ENCODE measurements around the gene ANKRD11.
"Not testable (repeated sequence)": the region's sequence is repeated elsewhere in the genome, so short reads cannot be mapped to it uniquely, and the experiment has no call there.

Gene ANKRD11

DNA sequence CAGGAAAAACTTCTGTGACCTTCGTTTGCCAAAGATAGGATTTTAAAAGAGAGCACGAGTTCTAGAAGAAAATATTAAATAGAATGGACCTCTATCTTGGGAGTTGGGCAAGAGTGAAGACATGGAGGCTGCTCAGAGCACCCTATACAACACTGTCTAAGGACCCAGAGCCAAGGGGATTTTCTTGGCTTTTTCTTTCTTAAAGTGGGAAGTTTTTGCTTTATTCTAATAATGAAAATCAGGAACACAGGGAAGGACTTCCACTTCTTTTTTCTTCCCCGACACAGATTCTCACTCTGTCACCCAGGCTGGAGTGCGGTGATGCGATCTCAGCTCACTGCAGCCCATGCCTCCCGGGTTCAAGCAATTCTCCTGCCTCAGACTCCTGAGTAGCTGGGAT is 178.7 kb downstream of the ANKRD11 start:
- FAIRE-seq: no peak

DNA sequence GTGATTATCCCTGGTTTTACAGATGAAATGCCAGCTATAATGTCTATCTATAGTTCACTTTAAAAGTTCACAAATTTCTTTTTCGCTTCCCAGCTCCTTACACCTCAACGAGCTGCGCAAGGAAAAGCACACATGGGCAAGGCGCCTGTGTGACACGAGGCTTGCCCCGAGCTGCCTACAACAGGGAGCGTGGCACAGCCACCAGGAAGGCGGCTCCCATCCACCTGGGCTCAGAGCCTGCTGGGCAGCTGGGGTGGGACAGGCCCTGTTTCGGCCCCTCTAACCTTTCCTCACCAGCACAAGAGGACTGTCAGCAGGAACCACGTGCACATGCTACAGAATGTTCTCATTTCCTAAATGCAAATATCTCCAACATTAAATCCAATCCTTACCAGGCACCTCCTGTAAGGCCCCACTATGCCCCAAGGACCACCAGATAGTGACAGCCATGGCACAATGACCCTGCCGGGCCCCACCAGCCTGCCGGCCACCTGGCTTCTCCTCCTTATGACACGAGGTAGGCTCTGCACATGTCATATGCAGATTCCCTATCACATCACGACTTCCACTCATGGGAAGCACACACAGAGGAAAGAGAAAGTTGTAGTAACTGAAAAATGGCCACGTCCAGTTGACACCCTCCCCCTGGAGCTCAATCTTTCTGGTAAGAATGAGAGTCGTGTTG is 180.8 kb downstream of the ANKRD11 start:
- FAIRE-seq: no peak

DNA sequence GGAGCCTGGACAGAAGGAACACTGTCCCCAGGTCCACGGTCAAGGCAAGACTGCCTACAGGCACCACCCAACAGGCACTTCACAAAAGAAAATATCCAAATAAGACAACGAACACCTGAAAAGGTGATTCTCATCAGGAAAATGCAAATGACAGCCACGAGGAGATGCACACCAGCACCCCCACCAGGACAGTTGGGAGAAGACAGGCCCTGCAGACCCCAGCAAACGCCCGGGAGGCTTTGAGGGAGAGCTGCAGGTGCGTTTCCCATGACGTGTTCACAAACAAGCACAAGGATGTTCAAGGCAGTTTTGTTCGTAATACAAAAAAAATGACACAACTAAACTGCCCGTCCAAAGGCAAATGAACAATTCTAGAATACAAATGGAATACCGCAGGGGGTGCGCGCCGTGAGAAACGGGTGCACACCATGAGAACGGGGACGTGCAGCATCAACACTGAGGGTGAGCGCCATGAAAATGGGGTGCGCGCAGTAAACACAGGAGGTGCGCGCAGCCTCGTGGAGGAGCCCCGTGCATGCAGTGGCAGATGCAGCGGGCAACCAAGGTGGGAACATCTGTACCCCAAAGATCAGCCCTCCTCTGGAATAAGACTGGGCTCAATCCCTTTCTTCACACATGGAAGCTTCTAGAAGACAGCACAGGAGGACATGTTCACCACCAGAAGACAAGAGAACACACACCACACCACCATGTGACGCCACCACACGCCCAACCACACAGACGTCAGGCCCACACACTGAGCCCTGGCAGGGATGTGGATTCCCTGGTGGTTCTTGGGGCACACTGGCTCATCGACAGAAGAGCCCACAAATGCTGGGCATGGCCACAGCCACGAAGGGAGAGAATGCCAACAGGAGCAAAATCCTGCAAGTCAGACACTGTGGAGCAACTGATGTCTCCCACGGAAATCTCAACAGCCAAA is 181.7 kb downstream of the ANKRD11 start:
- no peak for FAIRE-seq

DNA sequence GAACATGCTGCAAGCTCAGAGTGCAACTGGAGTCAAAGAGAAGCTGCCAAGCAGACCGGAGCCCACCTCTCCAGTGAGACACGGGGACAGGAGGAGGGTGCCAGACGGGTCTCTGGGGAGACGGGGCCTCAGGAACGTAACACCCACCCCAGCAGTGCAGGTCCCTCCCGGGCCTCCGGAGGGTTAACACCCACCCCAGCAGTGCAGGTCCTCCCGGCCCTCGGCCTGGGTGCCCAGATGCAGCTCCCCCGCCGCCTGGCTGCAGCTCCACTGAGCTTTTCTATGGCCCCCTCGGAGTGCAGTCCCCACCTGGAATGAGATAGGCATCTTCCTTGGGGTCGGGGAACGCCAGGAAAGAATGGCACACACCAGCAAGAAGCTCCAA is 182.9 kb downstream of the ANKRD11 start:
- FAIRE-seq: no peak

DNA sequence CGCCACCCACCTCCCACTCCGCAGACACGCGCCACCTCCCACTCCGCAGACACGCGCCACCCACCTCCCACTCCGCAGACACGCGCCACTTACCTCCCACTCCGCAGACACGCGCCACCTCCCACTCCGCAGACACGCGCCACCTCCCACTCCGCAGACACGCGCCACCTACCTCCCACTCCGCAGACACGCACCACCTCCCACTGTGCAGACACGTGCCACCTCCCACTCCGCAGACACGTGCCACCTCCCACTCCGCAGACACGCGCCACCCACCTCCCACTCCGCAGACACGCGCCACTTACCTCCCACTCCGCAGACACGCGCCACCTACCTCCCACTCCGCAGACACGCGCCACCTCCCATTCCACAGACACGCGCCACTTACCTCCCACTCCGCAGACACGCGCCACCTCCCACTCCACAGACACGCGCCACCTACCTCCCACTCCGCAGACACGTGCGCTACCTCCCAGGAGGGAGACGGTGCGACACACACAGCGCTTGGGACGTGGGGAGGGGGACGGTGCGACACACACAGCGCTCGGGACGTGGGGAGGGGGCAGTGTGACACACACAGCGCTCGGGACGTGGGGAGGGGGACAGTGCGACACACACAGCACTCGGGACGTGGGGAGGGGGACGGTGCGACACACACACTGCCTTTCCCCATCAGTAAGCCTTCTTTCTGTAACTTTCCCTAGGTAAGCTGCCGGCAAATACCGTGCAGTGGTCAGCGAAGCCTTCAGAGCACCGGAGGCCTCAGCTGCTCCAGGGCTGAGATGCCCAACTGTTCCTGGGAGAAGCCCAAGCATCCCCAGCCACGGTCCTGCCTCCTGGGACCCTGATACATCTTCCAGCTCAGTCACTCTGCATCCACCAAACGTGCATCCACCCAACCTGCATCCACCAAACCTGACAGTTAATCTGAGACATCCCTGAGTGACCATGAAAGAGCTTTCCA is 183.6 kb downstream of the ANKRD11 start:
- FAIRE-seq: not testable (repeated sequence)

DNA sequence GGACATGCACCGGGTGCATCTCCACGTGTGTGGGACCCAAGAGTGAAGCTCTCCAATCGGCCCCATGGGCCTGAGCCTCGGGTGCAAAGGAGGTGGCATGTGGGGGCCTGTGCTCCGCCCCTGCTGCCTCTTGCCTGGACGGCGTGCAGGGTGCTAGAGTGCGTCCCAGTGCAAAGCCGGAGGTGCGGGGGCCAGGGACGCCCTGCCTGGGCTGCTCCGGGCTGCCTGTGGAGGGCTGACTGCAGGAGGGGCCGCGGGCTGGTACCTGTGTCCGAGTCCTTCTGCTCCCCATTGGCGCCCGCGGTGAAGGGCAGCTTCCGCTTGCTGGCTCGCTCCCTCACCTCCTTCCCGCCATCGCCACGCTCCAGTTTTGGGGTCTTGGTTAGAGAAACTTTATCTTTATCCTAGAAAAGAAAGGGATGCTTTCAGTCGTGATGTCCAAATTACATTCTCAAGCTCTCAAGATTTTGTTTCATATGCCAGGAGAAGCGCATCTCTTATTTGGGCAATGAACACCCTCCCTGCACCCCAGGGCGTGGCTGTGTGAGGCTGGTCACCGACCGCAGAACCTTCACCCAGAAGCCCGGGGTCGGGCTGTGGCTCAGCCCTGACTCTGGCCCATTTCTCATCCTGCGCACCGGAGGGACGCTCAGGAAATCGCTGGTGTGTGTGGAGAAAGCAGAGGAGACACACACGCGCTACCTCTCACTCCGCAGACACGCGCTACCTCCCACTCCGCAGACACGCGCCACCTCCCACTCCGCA is 185.2 kb downstream of the ANKRD11 start:
- no peak for FAIRE-seq

DNA sequence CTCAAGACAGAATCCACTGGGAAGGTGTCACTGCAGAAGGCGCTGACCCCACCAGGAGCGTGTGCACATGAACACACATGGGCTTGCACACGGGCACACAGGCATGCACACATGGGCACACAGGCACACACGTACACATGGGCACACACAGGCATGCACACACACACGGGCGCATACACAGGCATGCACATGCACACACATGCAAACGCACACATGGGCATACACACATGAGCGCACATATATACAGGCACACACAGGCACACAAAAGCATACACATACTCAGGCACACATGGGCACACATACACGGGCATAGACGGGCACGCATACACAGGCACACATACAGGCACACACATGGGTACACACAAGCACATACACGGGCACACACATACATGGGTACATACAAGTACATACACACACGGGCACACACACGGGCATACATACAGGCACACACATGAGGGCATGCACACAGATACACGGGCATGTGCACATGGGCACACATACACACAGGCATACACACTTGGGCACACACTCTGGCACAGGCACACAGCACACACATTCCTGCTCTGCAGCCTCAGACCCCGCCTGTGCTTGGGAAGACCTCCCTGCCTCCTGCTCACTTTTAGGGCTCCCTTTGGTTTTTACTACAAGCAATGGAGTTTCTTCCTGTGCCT is 186.0 kb downstream of the ANKRD11 start:
- no peak for FAIRE-seq

DNA sequence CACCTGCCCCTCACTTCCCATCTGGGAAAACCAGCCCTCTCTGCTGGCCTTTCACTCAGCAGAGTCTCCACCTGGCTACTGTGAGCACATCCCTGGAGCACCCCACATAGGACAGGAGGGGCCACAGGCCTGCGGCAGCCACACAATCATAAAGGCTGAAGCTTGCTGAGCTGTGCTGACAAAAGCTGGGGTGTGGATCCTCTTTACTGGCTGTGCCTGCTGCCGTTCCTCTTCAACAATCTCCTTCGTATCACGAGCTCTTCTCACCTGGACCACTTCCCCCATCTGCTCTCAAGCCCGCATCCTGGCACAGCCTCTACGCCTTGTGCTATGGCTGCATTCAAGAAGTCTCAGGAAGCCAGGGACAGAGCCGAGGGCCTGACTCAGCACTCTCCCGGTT is 186.7 kb downstream of the ANKRD11 start:
- FAIRE-seq: no peak

DNA sequence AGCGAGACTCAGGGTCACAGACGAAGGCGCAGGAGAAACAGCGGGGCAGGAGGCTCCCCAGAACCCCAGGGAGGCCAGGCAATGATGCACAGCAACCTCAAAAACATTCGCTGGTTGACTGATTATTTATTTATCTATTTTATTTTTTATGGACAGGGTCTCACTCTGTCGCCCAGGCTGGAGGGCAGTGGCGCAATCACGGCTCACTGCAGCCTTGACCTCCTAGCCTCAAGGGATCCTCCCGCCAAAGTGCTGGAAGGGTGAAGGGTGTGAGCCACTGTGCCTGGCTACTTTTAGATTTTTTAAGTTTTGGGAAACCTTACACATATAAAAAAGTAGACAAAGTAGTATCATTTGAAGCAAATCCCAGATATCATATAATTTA is 189.4 kb downstream of the ANKRD11 start:
- no peak for FAIRE-seq

DNA sequence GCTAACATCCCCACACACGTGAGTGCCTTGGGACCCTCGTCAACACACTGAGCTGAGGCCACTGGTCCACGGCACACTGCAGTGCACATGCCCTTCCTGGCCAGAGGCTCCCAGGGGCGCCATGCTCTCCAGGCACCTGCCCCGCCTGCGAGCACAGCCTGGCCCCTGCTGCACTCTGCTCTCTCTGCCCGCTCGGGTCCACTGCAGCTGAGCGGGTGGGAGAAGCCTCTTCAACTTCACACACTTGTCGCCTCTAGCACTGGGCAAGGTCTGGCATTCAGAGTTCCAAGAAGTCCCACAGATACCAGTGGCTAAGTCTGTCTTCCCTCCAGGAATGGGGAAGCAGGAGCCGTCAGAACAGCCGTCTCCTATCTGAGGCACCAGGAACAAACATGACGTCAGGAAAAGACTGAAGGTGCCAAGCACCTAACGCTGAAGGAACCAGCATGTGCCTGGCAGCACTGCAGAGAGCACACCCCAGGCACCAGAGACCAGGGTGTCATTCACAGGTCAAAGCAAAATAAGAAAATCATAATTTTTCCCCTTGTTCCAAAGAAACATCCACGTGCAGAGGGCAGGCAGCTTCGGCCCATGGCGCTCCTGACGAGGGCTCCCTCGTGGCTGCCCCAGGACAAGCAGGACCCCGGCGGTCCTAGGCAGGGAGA is 189.9 kb downstream of the ANKRD11 start:
- no peak for FAIRE-seq

DNA sequence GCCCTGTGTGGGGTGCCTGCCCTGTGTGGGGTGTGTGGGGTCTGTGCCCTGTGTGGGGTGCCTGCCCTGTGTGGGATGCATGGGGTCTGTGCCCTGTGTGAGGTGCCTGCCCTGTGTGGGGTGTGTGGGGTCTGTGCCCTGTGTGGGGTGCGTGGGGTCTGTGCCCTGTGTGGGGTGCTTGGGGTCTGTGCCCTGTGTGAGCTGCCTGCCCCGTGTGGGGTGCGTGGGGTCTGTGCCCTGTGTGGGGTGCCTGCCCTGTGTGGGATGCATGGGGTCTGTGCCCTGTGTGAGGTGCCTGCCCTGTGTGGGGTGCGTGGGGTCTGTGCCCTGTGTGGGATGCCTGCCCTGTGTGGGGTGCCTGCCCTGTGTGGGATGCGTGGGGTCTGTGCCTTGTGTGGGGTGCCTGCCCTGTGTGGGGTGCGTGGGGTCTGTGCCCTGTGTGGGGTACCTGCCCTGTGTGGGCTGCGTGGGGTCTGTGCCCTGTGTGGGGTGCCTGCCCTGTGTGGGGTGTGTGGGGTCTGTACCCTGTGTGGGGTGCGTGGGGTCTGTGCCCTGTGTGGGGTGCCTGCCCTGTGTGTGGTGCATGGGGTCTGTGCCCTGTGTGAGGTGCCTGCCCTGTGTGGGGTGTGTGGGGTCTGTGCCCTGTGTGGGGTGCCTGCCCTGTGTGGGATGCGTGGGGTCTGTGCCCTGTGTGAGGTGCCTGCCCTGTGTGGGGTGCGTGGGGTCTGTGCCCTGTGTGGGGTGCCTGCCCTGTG is 190.8 kb downstream of the ANKRD11 start:
- not testable (repeated sequence) for FAIRE-seq

DNA sequence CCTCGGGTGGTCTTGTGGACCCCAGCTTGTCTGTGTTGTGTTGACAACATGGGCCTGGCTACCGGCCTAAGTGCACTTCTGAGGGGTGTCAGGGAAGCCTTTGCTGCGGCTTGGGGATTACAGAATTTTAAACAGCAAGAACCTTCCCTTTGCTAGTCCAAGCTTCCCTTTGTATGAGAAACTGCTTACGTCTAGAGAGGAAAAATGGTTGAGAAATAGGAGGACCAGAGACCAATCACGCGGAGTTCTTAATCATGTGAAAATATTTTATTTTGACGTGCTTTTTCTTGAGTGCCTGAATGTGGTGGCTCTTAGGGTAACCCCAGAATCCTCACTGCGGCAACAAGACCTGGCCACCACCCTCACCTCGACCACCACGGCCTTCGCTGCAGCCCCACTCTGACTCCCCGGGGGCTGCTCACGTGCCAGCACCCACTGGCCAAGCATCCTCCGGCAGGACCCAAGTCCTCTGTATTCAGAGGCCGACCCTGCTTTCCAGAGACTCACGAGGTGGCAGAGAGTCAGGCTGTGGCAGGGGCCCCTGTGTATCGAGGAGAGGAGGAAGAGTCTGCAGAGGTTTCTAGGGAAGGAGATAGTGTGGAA is 191.6 kb downstream of the ANKRD11 start:
- no peak for FAIRE-seq

DNA sequence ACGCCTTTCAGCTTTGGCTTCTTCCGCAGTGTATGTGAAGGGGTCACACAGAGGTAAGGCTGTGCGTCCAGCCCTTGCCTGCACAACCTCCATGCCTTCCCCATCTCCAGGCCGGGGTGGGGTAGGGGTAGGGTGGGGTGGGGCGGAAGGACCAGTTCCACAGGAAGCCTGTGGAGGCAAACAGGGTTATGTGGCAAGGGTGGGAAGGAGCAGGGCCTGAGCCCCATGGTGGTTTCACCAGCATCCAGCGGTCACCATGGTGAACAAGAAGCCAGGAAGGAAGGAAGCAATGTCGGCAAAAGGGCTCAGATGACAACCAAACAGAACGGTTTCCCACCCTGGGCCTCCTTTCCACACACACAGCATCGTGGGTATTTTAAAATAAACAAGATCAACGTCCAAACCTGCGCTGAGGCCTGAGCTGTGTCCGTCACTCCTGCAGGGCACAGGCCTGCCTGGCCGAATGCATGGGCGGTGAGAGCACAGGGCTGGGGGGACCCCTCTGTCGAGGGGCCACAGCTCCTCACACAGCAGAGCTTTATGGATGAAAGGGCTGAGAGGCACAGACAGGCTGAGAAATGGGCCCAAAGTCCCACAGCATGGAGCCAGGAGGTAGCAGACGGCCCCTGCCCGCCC is 192.3 kb downstream of the ANKRD11 start:
- FAIRE-seq: no peak

DNA sequence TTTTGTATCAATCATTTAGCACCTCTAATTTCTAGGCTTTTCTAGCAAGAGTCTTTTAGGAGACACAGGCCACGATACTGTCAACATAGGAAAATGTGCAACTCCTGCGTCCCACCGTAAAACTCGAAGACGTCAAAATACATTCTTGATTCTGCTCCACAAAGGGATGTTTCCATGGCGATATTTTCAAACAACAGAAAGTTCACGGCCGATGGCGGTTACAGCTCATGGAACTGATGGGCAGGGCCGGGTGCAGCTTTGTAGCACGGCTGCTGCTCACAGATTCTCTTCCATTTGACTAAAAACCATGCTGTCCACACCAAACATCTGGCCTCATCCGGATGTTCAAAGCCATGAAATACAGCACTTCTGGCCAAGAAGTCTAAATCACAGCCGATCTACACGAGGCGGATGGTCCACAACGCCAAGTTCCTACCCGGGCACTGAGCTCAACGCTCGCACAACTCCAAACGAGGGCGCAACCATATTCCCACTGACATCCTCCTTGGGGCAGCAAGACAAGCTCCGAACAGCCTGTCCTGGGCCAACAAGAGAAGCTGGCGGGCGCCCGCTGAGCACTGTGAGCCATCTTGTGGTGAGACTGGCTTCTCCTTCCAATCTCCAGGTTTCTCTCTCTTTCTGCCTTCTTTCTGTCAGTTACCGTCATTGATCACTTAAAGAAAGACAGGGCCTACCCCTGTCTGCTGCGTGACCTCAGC is 193.0 kb downstream of the ANKRD11 start:
- no peak for FAIRE-seq

DNA sequence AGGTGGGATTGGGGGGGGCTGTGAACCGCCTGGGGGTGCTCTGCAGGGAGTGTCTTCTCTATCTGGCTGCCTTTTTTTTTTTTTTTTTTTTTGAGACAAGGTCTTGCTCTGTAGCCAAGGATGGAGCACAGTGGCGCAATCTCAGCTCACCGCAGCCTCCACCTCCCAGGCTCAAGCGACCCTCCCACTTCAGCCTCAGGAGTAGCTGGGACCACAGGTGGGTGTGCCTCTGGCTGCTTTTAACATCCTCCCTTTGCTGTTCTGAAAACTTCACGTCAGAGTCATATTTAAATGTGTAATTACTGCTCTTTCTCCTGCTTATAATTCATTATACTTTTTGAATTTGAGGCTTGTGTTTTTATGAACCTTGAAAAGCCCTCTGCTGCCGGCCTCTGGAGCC is 194.4 kb downstream of the ANKRD11 start:
- no peak for FAIRE-seq

DNA sequence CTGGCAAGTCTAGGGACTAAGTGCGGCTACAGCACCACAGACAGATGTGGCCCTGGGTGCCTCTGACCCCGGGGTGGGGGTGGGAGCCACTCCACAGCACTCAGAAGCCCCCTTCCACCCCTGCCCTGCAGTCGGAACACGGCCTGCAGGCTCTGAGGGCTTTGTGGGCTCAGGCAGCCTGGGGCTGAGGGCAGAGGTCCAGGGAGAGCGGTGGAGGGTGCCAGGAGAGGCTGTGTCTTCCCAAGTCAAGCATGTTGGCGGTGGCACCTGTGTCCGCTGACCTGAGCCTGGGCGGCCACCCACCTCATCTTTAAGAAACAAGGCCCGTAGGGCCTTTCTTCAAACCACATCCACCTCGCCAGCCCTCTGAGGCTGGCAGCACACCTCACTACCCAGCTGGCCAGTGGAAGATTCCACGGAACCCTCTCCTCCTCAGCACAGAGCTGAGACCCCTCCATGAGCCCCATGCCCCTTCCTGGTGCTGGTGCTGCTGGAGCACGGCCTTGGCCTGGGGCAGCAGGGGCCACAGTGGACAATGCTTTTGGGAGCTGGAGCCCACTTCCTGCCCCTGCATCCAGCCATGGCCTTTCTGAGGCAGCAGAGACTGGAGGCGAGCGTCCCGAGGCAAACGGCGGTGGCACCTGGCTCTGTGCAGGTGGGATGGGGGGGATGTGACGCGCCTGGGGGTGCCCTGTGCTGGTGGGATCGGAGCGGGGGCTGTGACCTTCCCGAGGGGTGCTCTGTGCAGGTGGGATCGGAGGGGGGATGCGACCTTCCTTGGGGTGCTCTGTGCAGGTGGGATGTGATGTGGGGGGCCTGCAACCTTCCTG is 195.1 kb downstream of the ANKRD11 start:
- no peak for FAIRE-seq

DNA sequence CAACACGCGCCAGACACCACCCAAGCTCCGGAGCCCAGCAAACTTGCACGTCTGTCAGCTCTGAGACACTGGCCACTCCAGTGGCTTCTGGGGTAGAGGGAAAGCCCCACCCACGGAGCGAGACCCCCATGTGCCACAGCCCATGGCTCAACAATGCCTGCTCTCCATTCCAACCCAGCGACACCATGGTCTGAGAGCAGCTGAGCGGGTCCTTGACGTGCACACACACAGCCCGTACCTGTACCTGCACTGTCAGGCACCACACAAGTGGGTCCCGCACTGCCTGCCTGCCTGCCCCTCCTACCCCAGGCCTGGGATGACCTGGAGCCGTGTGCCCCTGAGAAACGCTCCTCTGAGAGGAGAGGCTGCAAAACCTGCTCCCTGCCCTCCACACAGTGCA is 195.9 kb downstream of the ANKRD11 start:
- no peak for FAIRE-seq
